DND-41 (cell line): Measurements from ENCODE around the gene RIOK2.

Experiments
- ATAC-seq: fragments of 200-7000 bp; cut with Tn5 transposase; 3 replicates; pipeline ENCODE4 v1.9.1; 2021; ENCODE audit warnings: low read depth; ENCODE audit not compliant: insufficient read depth
- DNase-seq: peaks from one replicate; pipeline ENCODE4 v3.0.0-alpha.2; 2020
- H2AFZ ChIP-seq: 2 replicates; pipeline ENCODE4 v1.6.0; 2012; ENCODE audit warnings: low read depth, low read length
- H3K27ac ChIP-seq: 2 replicates; pipeline ENCODE4 v1.5.1; 2012; ENCODE audit warnings: low read length, inconsistent platforms
- H3K27me3 ChIP-seq: fragments of 200-600 bp; sonication (generic); 2 replicates; pipeline ENCODE4 v1.6.0; 2012; ENCODE audit warnings: low read length, mild to moderate bottlenecking, inconsistent platforms; ENCODE audit not compliant: insufficient read depth, poor library complexity
- H3K36me3 ChIP-seq: 2 replicates; pipeline ENCODE4 v1.5.1; 2012; ENCODE audit warnings: low read length, inconsistent platforms; ENCODE audit not compliant: insufficient read depth
- H3K4me1 ChIP-seq: 2 replicates; pipeline ENCODE4 v1.5.1; 2012; ENCODE audit warnings: mild to moderate bottlenecking, low read length; ENCODE audit not compliant: insufficient read depth
- H3K4me2 ChIP-seq: 2 replicates; pipeline ENCODE4 v1.6.0; 2012; ENCODE audit warnings: mild to moderate bottlenecking, moderate library complexity, low read length, inconsistent platforms; ENCODE audit not compliant: insufficient read depth
- H3K4me3 ChIP-seq, 2 experiments: fragments of 200-600 bp in 1 of 2; shearing (Covaris generic) in 1 of 2; 2 replicates each; pipeline ENCODE4 v1.5.1; 2012 to 2016; ENCODE audit warnings: inconsistent platforms in 2 of 2, low read length in 2 of 2, mild to moderate bottlenecking in 2 of 2, low read depth in 1 of 2, moderate library complexity in 1 of 2
- H3K79me2 ChIP-seq: 2 replicates; pipeline ENCODE4 v1.6.0; 2012; ENCODE audit warnings: low read length, inconsistent platforms; ENCODE audit not compliant: insufficient read depth
- H3K9ac ChIP-seq: 2 replicates; pipeline ENCODE4 v1.6.0; 2012; ENCODE audit warnings: low read depth, mild to moderate bottlenecking, inconsistent platforms, low read length, moderate library complexity
- H3K9me3 ChIP-seq: 2 replicates; pipeline ENCODE4 v1.5.1; 2012; ENCODE audit warnings: low read length, moderate library complexity, mild to moderate bottlenecking, inconsistent platforms; ENCODE audit not compliant: insufficient read depth, severe bottlenecking
- H4K20me1 ChIP-seq: 2 replicates; pipeline ENCODE4 v1.6.0; 2012; ENCODE audit warnings: low read length; ENCODE audit not compliant: insufficient read depth
- CTCF ChIP-seq: IDR thresholded peaks from 2 replicates; pipeline ENCODE4 v1.5.1; 2012; ENCODE audit warnings: borderline replicate concordance, low read length, moderate library complexity, mild to moderate bottlenecking; ENCODE audit not compliant: poor library complexity, severe bottlenecking; ENCODE audit errors: extremely low read depth
- EZH2 ChIP-seq: IDR thresholded peaks from 3 replicates; pipeline ENCODE4 v1.6.1; 2012; ENCODE audit warnings: borderline replicate concordance, low read depth, mild to moderate bottlenecking, moderate library complexity, low read length, inconsistent platforms; ENCODE audit not compliant: severe bottlenecking

RIOK2 gene

GRCh38 chr5:97208184-97208713 is 25.2 kb upstream of the RIOK2 start:
- peak; percentile 69 for DNase-seq
- peak overlapping the region; percentile 77 for H2AFZ ChIP-seq
- peak overlapping the region; percentile 92 for H3K27ac ChIP-seq
- peaks cover 22% of the 10 kb centered on the region for H3K4me1 ChIP-seq
- TF ChIP-seq EZH2 (no peak), CTCF (peak; percentile 57)
- peak overlapping the region; percentile 46 for H3K9ac ChIP-seq
- no peaks in the 10 kb centered on the region for H3K27me3 ChIP-seq
- no peaks in the 10 kb centered on the region for H4K20me1 ChIP-seq
- H3K4me2 ChIP-seq: peak overlapping the region; percentile 56
- H3K4me3 ChIP-seq: peak overlapping the region in 1 of 2 experiments; percentile 41; a peak in 2 of 4 replicates
- 0 out of 2 replicates have a peak, but pooled peaks cover 3% of the 10 kb centered on the region for H3K79me2 ChIP-seq
- H3K36me3 ChIP-seq: no peaks in the 10 kb centered on the region
- peaks cover 4% of the 10 kb centered on the region for H3K9me3 ChIP-seq
- peak; percentile 82 for ATAC-seq

GRCh38 chr5:97194366-97194765 is 11.3 kb upstream of the RIOK2 start:
- H3K36me3 ChIP-seq: peaks cover 7% of the 10 kb centered on the region; the same call in 1 of the 2 replicates
- no peaks in the 10 kb centered on the region for H4K20me1 ChIP-seq
- peak overlapping the region; percentile 37 for H2AFZ ChIP-seq
- peak overlapping the region; percentile 67 for H3K9ac ChIP-seq
- H3K79me2 ChIP-seq: peaks cover 30% of the 10 kb centered on the region
- DNase-seq: peak; percentile 29
- H3K27ac ChIP-seq: peak overlapping the region; percentile 98
- peak overlapping the region in 1 of 2 experiments; percentile 52; a peak in 2 of 4 replicates for H3K4me3 ChIP-seq
- H3K4me2 ChIP-seq: peak overlapping the region; percentile 62
- TF ChIP-seq EZH2 (no peak), CTCF (no peak)
- no peaks in the 10 kb centered on the region for H3K27me3 ChIP-seq
- no peaks in the 10 kb centered on the region for H3K9me3 ChIP-seq
- ATAC-seq: no peak
- peaks cover 68% of the 10 kb centered on the region for H3K4me1 ChIP-seq

GRCh38 chr5:97193355-97193688 is 10.3 kb upstream of the RIOK2 start:
- ATAC-seq: peak; percentile 1; the same call in 1 of the 3 replicates
- peaks cover 64% of the 10 kb centered on the region for H3K4me1 ChIP-seq
- H3K27me3 ChIP-seq: no peaks in the 10 kb centered on the region
- TF ChIP-seq CTCF (no peak), EZH2 (no peak)
- H3K9ac ChIP-seq: peak overlapping the region; percentile 67
- peak overlapping the region; percentile 62 for H3K4me2 ChIP-seq
- peak overlapping the region; percentile 6 to 52; a peak in 3 of 4 replicates for H3K4me3 ChIP-seq
- H3K27ac ChIP-seq: peak overlapping the region; percentile 98
- H2AFZ ChIP-seq: peak overlapping the region; percentile 58
- no peaks in the 10 kb centered on the region for H3K9me3 ChIP-seq
- H3K79me2 ChIP-seq: peaks cover 30% of the 10 kb centered on the region
- peaks cover 7% of the 10 kb centered on the region; the same call in 1 of the 2 replicates for H3K36me3 ChIP-seq
- no peak for DNase-seq
- no peaks in the 10 kb centered on the region for H4K20me1 ChIP-seq
